ENCODE measurements around the gene ZNF723. TPM values are rescaled to one million over a fixed set of nuclear protein-coding genes. Genes with fewer than 3 reads are reported as not detected.
"Not testable (repeated sequence)": the region's sequence is repeated elsewhere in the genome, so short reads cannot be mapped to it uniquely, and the experiment has no call there.

The ZNF723 gene
- not detected for total RNA-seq

- Mint-ChIP-seq H3K27me3 (ENCODE audit: low read depth) (no peaks in the 10 kb centered on the region), H3K4me3 (no peak within 1 kb of the TSS), H3K27ac (no peak within 1 kb of the TSS), H3K9me3 (peaks cover 29% of the 10 kb centered on the region), H3K4me1 (ENCODE audit: low read depth) (no peaks in the 10 kb centered on the region), H3K36me3 (ENCODE audit: low read depth) (peaks cover 6% of the 10 kb centered on the region)
- DNase-seq, result no peak
- CTCF ChIA-PET, result no interaction called here
- intact Hi-C loops (cut with micrococcal nuclease), result no loop called here
Measured at GRCh38 chr19:22832031-22832762, at the start of gene ZNF723. ZNF723 (plus strand) TSS chr19:22832291; CDS start chr19:22832380, 89 bp downstream.

- no peak within 1 kb of the TSS for H3K4me3 Mint-ChIP-seq
- peaks cover 6% of the 10 kb centered on the region for H3K36me3 Mint-ChIP-seq (ENCODE audit: low read depth)
- H3K27ac Mint-ChIP-seq, result no peak within 1 kb of the TSS
- intact Hi-C loops (cut with micrococcal nuclease), result no loop called here
- peaks cover 4% of the 10 kb centered on the region for H3K27me3 Mint-ChIP-seq (ENCODE audit: low read depth)
- CTCF ChIA-PET, result no interaction called here
- no peak for DNase-seq
- H3K9me3 Mint-ChIP-seq, result peaks cover 17% of the 10 kb centered on the region
- H3K4me1 Mint-ChIP-seq (ENCODE audit: low read depth), result no peaks in the 10 kb centered on the region
Measured at GRCh38 chr19:22783651-22784410, 48.3 kb upstream of the ZNF723 start, which contains the start of gene ZNF99. ZNF99 (minus strand) TSS chr19:22784151; CDS start chr19:22784016, 135 bp downstream.

GRCh38 chr19:22792863-22793262 lies 39.2 kb upstream of the ZNF723 start:
- DNase-seq; H3K27me3 Mint-ChIP-seq (ENCODE audit: low read depth); H3K27ac Mint-ChIP-seq; H3K4me3 Mint-ChIP-seq; H3K36me3 Mint-ChIP-seq (ENCODE audit: low read depth); H3K4me1 Mint-ChIP-seq (ENCODE audit: low read depth); intact Hi-C loops (cut with micrococcal nuclease); CTCF ChIA-PET: not testable (repeated sequence)
- H3K9me3 Mint-ChIP-seq, result peaks cover 25% of the 10 kb centered on the region

- no peaks in the 10 kb centered on the region for H3K27me3 Mint-ChIP-seq (ENCODE audit: low read depth)
- H3K9me3 Mint-ChIP-seq, result peaks cover 37% of the 10 kb centered on the region
- CTCF ChIA-PET, result no interaction called here
- H3K36me3 Mint-ChIP-seq (ENCODE audit: low read depth), result peaks cover 7% of the 10 kb centered on the region
- no peak overlapping the region for H3K4me3 Mint-ChIP-seq
- H3K27ac Mint-ChIP-seq, result no peak overlapping the region
- no peak for DNase-seq
- H3K4me1 Mint-ChIP-seq (ENCODE audit: low read depth), result no peaks in the 10 kb centered on the region
- intact Hi-C loops (cut with micrococcal nuclease), result no loop called here
Measured at GRCh38 chr19:22797040-22797439, 35.1 kb upstream of the ZNF723 start.

GRCh38 chr19:22806418-22806817 lies 25.7 kb upstream of the ZNF723 start:
- H3K27me3 Mint-ChIP-seq (ENCODE audit: low read depth), result peaks cover 2% of the 10 kb centered on the region
- no peak overlapping the region for H3K4me3 Mint-ChIP-seq
- no peaks in the 10 kb centered on the region for H3K4me1 Mint-ChIP-seq (ENCODE audit: low read depth)
- H3K9me3 Mint-ChIP-seq, result peaks cover 21% of the 10 kb centered on the region
- no peak for DNase-seq
- no peak overlapping the region for H3K27ac Mint-ChIP-seq
- peaks cover 3% of the 10 kb centered on the region for H3K36me3 Mint-ChIP-seq (ENCODE audit: low read depth)
- CTCF ChIA-PET, result no interaction called here
- intact Hi-C loops (cut with micrococcal nuclease), result no loop called here

- intact Hi-C loops (cut with micrococcal nuclease), result no loop called here
- Mint-ChIP-seq H3K4me1 (ENCODE audit: low read depth) (no peaks in the 10 kb centered on the region), H3K27me3 (ENCODE audit: low read depth) (peaks cover 2% of the 10 kb centered on the region), H3K9me3 (peaks cover 19% of the 10 kb centered on the region), H3K4me3 (no peak overlapping the region), H3K27ac (no peak overlapping the region), H3K36me3 (ENCODE audit: low read depth) (peaks cover 3% of the 10 kb centered on the region)
- CTCF ChIA-PET, result no interaction called here
- no peak for DNase-seq
Measured at GRCh38 chr19:22807061-22807835, 24.8 kb upstream of the ZNF723 start.

GRCh38 chr19:22814124-22814523 lies 18.0 kb upstream of the ZNF723 start:
- peaks cover 39% of the 10 kb centered on the region for H3K9me3 Mint-ChIP-seq

GRCh38 chr19:22831211-22831610 lies 880 bp upstream of the ZNF723 start:
- H3K27ac Mint-ChIP-seq, result no peak overlapping the region
- H3K36me3 Mint-ChIP-seq (ENCODE audit: low read depth), result peaks cover 6% of the 10 kb centered on the region
- H3K27me3 Mint-ChIP-seq (ENCODE audit: low read depth), result no peaks in the 10 kb centered on the region
- H3K9me3 Mint-ChIP-seq, result peaks cover 25% of the 10 kb centered on the region
- CTCF ChIA-PET, result no interaction called here
- H3K4me1 Mint-ChIP-seq (ENCODE audit: low read depth), result no peaks in the 10 kb centered on the region
- no peak for DNase-seq
- no peak overlapping the region for H3K4me3 Mint-ChIP-seq
- intact Hi-C loops (cut with micrococcal nuclease), result no loop called here

More at GRCh38 chr19:22814124-22814523, 18.0 kb upstream of the ZNF723 start:
- Mint-ChIP-seq H3K27me3 (ENCODE audit: low read depth) (no peaks in the 10 kb centered on the region), H3K4me3 (no peak overlapping the region), H3K36me3 (ENCODE audit: low read depth) (peaks cover 2% of the 10 kb centered on the region), H3K27ac (no peak overlapping the region), H3K4me1 (ENCODE audit: low read depth) (no peaks in the 10 kb centered on the region)
- intact Hi-C loops (cut with micrococcal nuclease), result no loop called here
- CTCF ChIA-PET, result no interaction called here
- no peak for DNase-seq

- CTCF ChIA-PET; H3K27ac Mint-ChIP-seq; H3K4me3 Mint-ChIP-seq; H3K27me3 Mint-ChIP-seq (ENCODE audit: low read depth); H3K4me1 Mint-ChIP-seq (ENCODE audit: low read depth); DNase-seq; intact Hi-C loops (cut with micrococcal nuclease): not testable (repeated sequence)
- Mint-ChIP-seq H3K9me3 (peaks cover 33% of the 10 kb centered on the region), H3K36me3 (ENCODE audit: low read depth) (peaks cover 19% of the 10 kb centered on the region)
Measured at GRCh38 chr19:22857713-22858320, 25.7 kb downstream of the ZNF723 start.

- intact Hi-C loops (cut with micrococcal nuclease), result no loop called here
- CTCF ChIA-PET, result interaction anchor here (0.7 kb wide), 1 partner anchor 1319 kb away, joined by 3 read pairs; no protein-coding TSS in a partner anchor
- H3K36me3 Mint-ChIP-seq (ENCODE audit: low read depth), result no peaks in the 10 kb centered on the region
- H3K4me1 Mint-ChIP-seq (ENCODE audit: low read depth), result no peaks in the 10 kb centered on the region
- peaks cover 36% of the 10 kb centered on the region for H3K9me3 Mint-ChIP-seq
- DNase-seq, result no peak
- H3K27ac Mint-ChIP-seq, result no peak overlapping the region
- H3K27me3 Mint-ChIP-seq (ENCODE audit: low read depth), result no peaks in the 10 kb centered on the region
- no peak overlapping the region for H3K4me3 Mint-ChIP-seq
Measured at GRCh38 chr19:22882797-22883196, 50.7 kb downstream of the ZNF723 start.

- Mint-ChIP-seq H3K27ac (no peak overlapping the region), H3K27me3 (ENCODE audit: low read depth) (no peaks in the 10 kb centered on the region), H3K36me3 (ENCODE audit: low read depth) (peaks cover 1% of the 10 kb centered on the region), H3K4me3 (no peak overlapping the region), H3K4me1 (ENCODE audit: low read depth) (no peaks in the 10 kb centered on the region), H3K9me3 (peaks cover 22% of the 10 kb centered on the region)
- intact Hi-C loops (cut with micrococcal nuclease), result no loop called here
- DNase-seq, result no peak
- CTCF ChIA-PET, result no interaction called here
Measured at GRCh38 chr19:22893855-22894270, 61.8 kb downstream of the ZNF723 start.
